Fibroblast of lung (primary cell): Measurements from ENCODE around the gene SLC9A3.

Experiments
- EZH2 ChIP-seq: IDR thresholded peaks from 2 replicates; pipeline ENCODE4 v1.5.1; 2012; ENCODE audit warnings: low read length, control low read depth, mild to moderate bottlenecking; ENCODE audit errors: missing control alignments
- TF ChIP-seq, protein P1 (sequence below), 2 donors: IDR thresholded peaks in 1 of 2; conservative IDR thresholded peaks in 1 of 2; 1 replicate in 1 of 2; 2 replicates in 1 of 2; pipeline ENCODE4 v1.5.1; 2011 to 2012; ENCODE audit warnings: low read length in 2 of 2, control low read depth in 1 of 2, inconsistent platforms in 1 of 2, low read depth in 1 of 2, mild to moderate bottlenecking in 1 of 2

DNA sequence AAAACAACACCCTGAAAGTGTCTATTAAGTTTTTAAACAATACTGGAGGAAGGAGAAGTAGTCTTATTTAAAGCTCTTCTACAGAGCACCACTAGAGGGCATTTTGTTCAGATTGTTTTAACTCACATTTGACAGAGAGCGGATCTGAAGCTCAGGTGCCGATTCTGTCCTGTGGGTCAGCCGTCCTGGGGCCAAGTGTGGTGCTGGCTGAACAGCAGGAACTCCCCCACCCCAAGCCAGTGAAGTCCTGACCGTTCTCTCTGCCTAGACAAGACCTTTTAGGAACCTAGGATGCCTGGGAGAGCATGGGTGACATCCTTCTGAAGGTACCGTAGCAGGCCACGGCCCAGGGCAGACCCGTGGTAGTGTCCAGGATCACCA, 77.4 kb downstream of the SLC9A3 start:
- TF ChIP-seq, protein P1, sequence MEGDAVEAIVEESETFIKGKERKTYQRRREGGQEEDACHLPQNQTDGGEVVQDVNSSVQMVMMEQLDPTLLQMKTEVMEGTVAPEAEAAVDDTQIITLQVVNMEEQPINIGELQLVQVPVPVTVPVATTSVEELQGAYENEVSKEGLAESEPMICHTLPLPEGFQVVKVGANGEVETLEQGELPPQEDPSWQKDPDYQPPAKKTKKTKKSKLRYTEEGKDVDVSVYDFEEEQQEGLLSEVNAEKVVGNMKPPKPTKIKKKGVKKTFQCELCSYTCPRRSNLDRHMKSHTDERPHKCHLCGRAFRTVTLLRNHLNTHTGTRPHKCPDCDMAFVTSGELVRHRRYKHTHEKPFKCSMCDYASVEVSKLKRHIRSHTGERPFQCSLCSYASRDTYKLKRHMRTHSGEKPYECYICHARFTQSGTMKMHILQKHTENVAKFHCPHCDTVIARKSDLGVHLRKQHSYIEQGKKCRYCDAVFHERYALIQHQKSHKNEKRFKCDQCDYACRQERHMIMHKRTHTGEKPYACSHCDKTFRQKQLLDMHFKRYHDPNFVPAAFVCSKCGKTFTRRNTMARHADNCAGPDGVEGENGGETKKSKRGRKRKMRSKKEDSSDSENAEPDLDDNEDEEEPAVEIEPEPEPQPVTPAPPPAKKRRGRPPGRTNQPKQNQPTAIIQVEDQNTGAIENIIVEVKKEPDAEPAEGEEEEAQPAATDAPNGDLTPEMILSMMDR (conservative IDR thresholded peaks at IDR 0.05 in 1 of 2, IDR thresholded peaks at IDR 0.05 in 1 of 2; ENCODE audit: low read depth in 1 of 2, low read length in 2 of 2) = peak; percentile 43 to 65
- no peak for TF ChIP-seq EZH2
